Neural progenitor cell (in vitro differentiated cells): ENCODE data around the gene UNC13B. TPM values are rescaled to one million over a fixed set of nuclear protein-coding genes. Genes with fewer than 3 reads are reported as not detected.
"Not testable (repeated sequence)": the region's sequence is repeated elsewhere in the genome, so short reads cannot be mapped to it uniquely, and the experiment has no call there.

Experiments
- DNase-seq: peaks from one replicate; pipeline ENCODE4 v3.0.0-alpha.2; 2016; ENCODE audit warnings: low spot score
- H2AFZ ChIP-seq: fragments of 200-600 bp; sonication (generic); replicated peaks from 2 replicates; pipeline ENCODE4 v1.6.1; 2016; ENCODE audit warnings: antibody characterized with exemption
- H3F3A ChIP-seq: fragments of 200-600 bp; sonication (generic); 2 replicates; pipeline ENCODE4 v1.6.1; 2016; ENCODE audit warnings: antibody characterized with exemption, low read depth
- H3K27ac ChIP-seq: fragments of 200-600 bp; sonication (generic); 2 replicates; pipeline ENCODE4 v1.5.1; 2016; ENCODE audit warnings: mild to moderate bottlenecking
- H3K27me3 ChIP-seq: fragments of 200-600 bp; sonication (generic); 2 replicates; pipeline ENCODE4 v1.6.1; 2016; ENCODE audit warnings: mild to moderate bottlenecking, moderate library complexity
- H3K36me3 ChIP-seq: fragments of 200-600 bp; sonication (generic); 2 replicates; pipeline ENCODE4 v1.5.1; 2016
- H3K4me1 ChIP-seq: fragments of 200-600 bp; sonication (generic); 2 replicates; pipeline ENCODE4 v1.6.1; 2016; ENCODE audit warnings: mixed run types
- H3K4me2 ChIP-seq: fragments of 200-600 bp; sonication (generic); 2 replicates; pipeline ENCODE4 v1.6.1; 2016
- H3K4me3 ChIP-seq: fragments of 200-600 bp; sonication (generic); 2 replicates; pipeline ENCODE4 v1.5.1; 2016
- H3K79me2 ChIP-seq: fragments of 200-600 bp; sonication (generic); 2 replicates; pipeline ENCODE4 v1.6.1; 2016; ENCODE audit warnings: low read depth
- H3K9ac ChIP-seq: fragments of 200-600 bp; sonication (generic); 2 replicates; pipeline ENCODE4 v1.6.1; 2016
- H3K9me3 ChIP-seq: fragments of 200-600 bp; sonication (generic); 2 replicates; pipeline ENCODE4 v1.5.1; 2016; ENCODE audit warnings: low read depth
- H4K20me1 ChIP-seq: fragments of 200-600 bp; sonication (generic); 2 replicates; pipeline ENCODE4 v1.6.1; 2016; ENCODE audit warnings: low read depth
- H3K27ac Mint-ChIP-seq: 3 replicates; pipeline ENCODE4 v1.8.0; 2021; ENCODE audit warnings: mixed read lengths
- H3K27me3 Mint-ChIP-seq: 2 replicates; pipeline ENCODE4 v1.8.0; 2022; ENCODE audit warnings: low read depth, mild to moderate bottlenecking, inconsistent platforms, moderate library complexity, mixed read lengths; ENCODE audit not compliant: insufficient read depth
- H3K36me3 Mint-ChIP-seq: 3 replicates; pipeline ENCODE4 v1.8.0; 2021; ENCODE audit warnings: mixed read lengths
- H3K4me1 Mint-ChIP-seq: 3 replicates; pipeline ENCODE4 v1.8.0; 2021; ENCODE audit warnings: mixed read lengths
- H3K4me3 Mint-ChIP-seq: 3 replicates; pipeline ENCODE4 v1.8.0; 2021; ENCODE audit warnings: mild to moderate bottlenecking, moderate library complexity, mixed read lengths
- H3K9me3 Mint-ChIP-seq: 3 replicates; pipeline ENCODE4 v1.8.0; 2020; ENCODE audit warnings: mixed read lengths
- EZH2 ChIP-seq: fragments of 200-600 bp; sonication (generic); IDR thresholded peaks from 2 replicates; pipeline ENCODE4 v1.6.1; 2017; ENCODE audit warnings: antibody characterized with exemption, mild to moderate bottlenecking, moderate library complexity
- EZH2phosphoT487 ChIP-seq: fragments of 200-600 bp; sonication (generic); IDR thresholded peaks from 2 replicates; pipeline ENCODE4 v1.6.1; 2017; ENCODE audit warnings: antibody characterized with exemption
- total RNA-seq: library from RNA; depleted of rRNA; stranded (reverse); fragments of >200 nt; gene quantifications from 2 replicates; pipeline ENCODE4 v1.2.3, GENCODE V29; 2015; ENCODE audit warnings: low replicate concordance
- TF ChIP-seq, protein P1 (sequence below): fragments of 200-600 bp; sonication (generic); IDR thresholded peaks from 2 replicates; pipeline ENCODE4 v1.5.1; 2017; ENCODE audit warnings: antibody characterized with exemption, mild to moderate bottlenecking

Gene UNC13B
- total RNA-seq, 1 donor from 2014 or later: 40.7 TPM

DNA sequence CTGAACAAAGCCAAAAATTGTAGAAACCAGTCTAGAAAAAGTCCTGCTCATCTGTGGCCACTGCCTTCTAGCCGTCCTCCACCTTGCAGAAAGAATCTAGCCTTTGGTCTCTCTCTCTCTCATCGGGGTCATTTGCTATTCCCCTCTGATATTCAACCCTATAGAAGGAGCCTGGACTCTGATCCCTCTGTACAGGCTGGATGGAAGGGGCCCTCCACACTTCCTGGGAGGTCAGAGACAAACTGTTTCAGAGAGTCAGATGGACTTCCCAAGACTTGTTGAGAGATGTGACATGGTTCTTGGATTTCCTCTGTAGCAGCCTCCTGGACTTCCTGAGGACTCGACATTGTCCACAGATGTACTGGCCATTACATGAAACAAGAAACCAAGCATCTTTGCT is 243.1 kb downstream of the UNC13B start:
- no peak overlapping the region for H3K9ac ChIP-seq
- H3K27ac ChIP-seq: no peak overlapping the region
- no peaks in the 10 kb centered on the region for H3K27me3 ChIP-seq
- Mint-ChIP-seq H3K9me3 (no peaks in the 10 kb centered on the region), H3K4me1 (no peaks in the 10 kb centered on the region), H3K4me3 (no peak overlapping the region), H3K36me3 (peaks cover 10% of the 10 kb centered on the region), H3K27ac (no peak overlapping the region), H3K27me3 (peaks cover 8% of the 10 kb centered on the region)
- no peaks in the 10 kb centered on the region for H3K36me3 ChIP-seq
- H4K20me1 ChIP-seq: no peaks in the 10 kb centered on the region
- no peaks in the 10 kb centered on the region for H3K9me3 ChIP-seq
- H3K4me2 ChIP-seq: no peak overlapping the region
- H3K4me3 ChIP-seq: no peak overlapping the region
- H3F3A ChIP-seq: peaks cover 10% of the 10 kb centered on the region
- no peak overlapping the region for H2AFZ ChIP-seq
- no peaks in the 10 kb centered on the region for H3K79me2 ChIP-seq
- peaks cover 15% of the 10 kb centered on the region for H3K4me1 ChIP-seq
- DNase-seq: no peak
- TF ChIP-seq, protein P1, sequence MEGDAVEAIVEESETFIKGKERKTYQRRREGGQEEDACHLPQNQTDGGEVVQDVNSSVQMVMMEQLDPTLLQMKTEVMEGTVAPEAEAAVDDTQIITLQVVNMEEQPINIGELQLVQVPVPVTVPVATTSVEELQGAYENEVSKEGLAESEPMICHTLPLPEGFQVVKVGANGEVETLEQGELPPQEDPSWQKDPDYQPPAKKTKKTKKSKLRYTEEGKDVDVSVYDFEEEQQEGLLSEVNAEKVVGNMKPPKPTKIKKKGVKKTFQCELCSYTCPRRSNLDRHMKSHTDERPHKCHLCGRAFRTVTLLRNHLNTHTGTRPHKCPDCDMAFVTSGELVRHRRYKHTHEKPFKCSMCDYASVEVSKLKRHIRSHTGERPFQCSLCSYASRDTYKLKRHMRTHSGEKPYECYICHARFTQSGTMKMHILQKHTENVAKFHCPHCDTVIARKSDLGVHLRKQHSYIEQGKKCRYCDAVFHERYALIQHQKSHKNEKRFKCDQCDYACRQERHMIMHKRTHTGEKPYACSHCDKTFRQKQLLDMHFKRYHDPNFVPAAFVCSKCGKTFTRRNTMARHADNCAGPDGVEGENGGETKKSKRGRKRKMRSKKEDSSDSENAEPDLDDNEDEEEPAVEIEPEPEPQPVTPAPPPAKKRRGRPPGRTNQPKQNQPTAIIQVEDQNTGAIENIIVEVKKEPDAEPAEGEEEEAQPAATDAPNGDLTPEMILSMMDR: no peak
- TF ChIP-seq EZH2phosphoT487 (no peak), EZH2 (no peak)

- no peak overlapping the region for H3K27ac ChIP-seq
- H3K4me2 ChIP-seq: peak overlapping the region; percentile 77
- no peaks in the 10 kb centered on the region for H3K79me2 ChIP-seq
- H3K4me1 ChIP-seq: peaks cover 15% of the 10 kb centered on the region
- Mint-ChIP-seq H3K36me3 (peaks cover 10% of the 10 kb centered on the region), H3K27me3 (peaks cover 3% of the 10 kb centered on the region), H3K27ac (no peak overlapping the region), H3K4me3 (no peak overlapping the region), H3K9me3 (no peaks in the 10 kb centered on the region), H3K4me1 (no peaks in the 10 kb centered on the region)
- peaks cover 10% of the 10 kb centered on the region for H3F3A ChIP-seq
- peak overlapping the region; percentile 86 for H2AFZ ChIP-seq
- H3K36me3 ChIP-seq: no peaks in the 10 kb centered on the region
- DNase-seq: peak; percentile 93
- no peaks in the 10 kb centered on the region for H4K20me1 ChIP-seq
- no peaks in the 10 kb centered on the region for H3K27me3 ChIP-seq
- peak overlapping the region; percentile 43 for H3K4me3 ChIP-seq
- H3K9ac ChIP-seq: no peak overlapping the region
- H3K9me3 ChIP-seq: no peaks in the 10 kb centered on the region
- TF ChIP-seq, protein P1: no peak
- TF ChIP-seq EZH2 (no peak), EZH2phosphoT487 (no peak)
These were observed 244.6 kb downstream of the UNC13B start for GRCh38 chr9:35406183-35406959.

GRCh38 chr9:35407846-35408245 is 246.0 kb downstream of the UNC13B start:
- Histone ChIP-seq H3K79me2 (no peaks in the 10 kb centered on the region), H3K36me3 (no peaks in the 10 kb centered on the region), H3K27ac (no peak overlapping the region), H3K4me2 (no peak overlapping the region), H4K20me1 (no peaks in the 10 kb centered on the region), H2AFZ (no peak overlapping the region), H3K4me3 (no peak overlapping the region), H3K27me3 (no peaks in the 10 kb centered on the region), H3F3A (peaks cover 10% of the 10 kb centered on the region), H3K4me1 (peaks cover 15% of the 10 kb centered on the region), H3K9ac (no peak overlapping the region), H3K9me3 (no peaks in the 10 kb centered on the region)
- peaks cover 3% of the 10 kb centered on the region for H3K9me3 Mint-ChIP-seq
- no peaks in the 10 kb centered on the region for H3K4me1 Mint-ChIP-seq
- TF ChIP-seq EZH2phosphoT487 (no peak), EZH2 (no peak)
- TF ChIP-seq, protein P1: no peak
- H3K36me3 Mint-ChIP-seq: peaks cover 5% of the 10 kb centered on the region
- H3K4me3 Mint-ChIP-seq: no peak overlapping the region
- H3K27ac Mint-ChIP-seq: no peak overlapping the region
- peaks cover 3% of the 10 kb centered on the region for H3K27me3 Mint-ChIP-seq
- DNase-seq: no peak

- not testable (repeated sequence) for H2AFZ ChIP-seq, H3K36me3 Mint-ChIP-seq, H3K9me3 ChIP-seq, H3K4me3 Mint-ChIP-seq, H4K20me1 ChIP-seq, H3K36me3 ChIP-seq, H3K27me3 Mint-ChIP-seq, H3K4me1 Mint-ChIP-seq, H3K9ac ChIP-seq, H3K27me3 ChIP-seq, DNase-seq, H3K79me2 ChIP-seq, H3K4me3 ChIP-seq, H3K27ac Mint-ChIP-seq, H3K4me2 ChIP-seq, H3K27ac ChIP-seq, H3K9me3 Mint-ChIP-seq
- Histone ChIP-seq H3K4me1 (peaks cover 15% of the 10 kb centered on the region), H3F3A (peaks cover 10% of the 10 kb centered on the region)
These were observed 247.6 kb downstream of the UNC13B start for GRCh38 chr9:35409434-35409833.
